HL-60 (cell line): ENCODE results near the gene TRAFD1.

ENCODE experiments used
- CTCF ChIP-seq: IDR thresholded peaks from one replicate; pipeline ENCODE4 v1.5.1; 2011; ENCODE audit warnings: low read length, control low read depth, inconsistent platforms; ENCODE audit not compliant: insufficient read depth
- SPI1 ChIP-seq: IDR thresholded peaks from 2 replicates; pipeline ENCODE4 v1.6.1; 2012; ENCODE audit warnings: low read depth, mild to moderate bottlenecking, borderline replicate concordance

- no peak for TF ChIP-seq CTCF
- TF ChIP-seq SPI1 = no peak
Observed at GRCh38 chr12:112146123-112146522, 20.8 kb downstream of the TRAFD1 start.
